T-cell (primary cell): ENCODE data around the gene ADAMTS15. TPM values are rescaled to one million over a fixed set of nuclear protein-coding genes. Genes with fewer than 3 reads are reported as not detected.
A peak's percentile ranks its signal among the peaks of the same experiment; 100 is the strongest.

Experiments used
- ATAC-seq, 4 experiments: fragments of 200-7000 bp in 3 of 4; fragments of 150-1000 bp in 1 of 4; cut with Tn5 transposase; replicated peaks in 1 of 4; 1 replicate in 3 of 4; 2 replicates in 1 of 4; pipeline ENCODE4 v1.10.0; 2021; ENCODE audit warnings: moderate library complexity in 3 of 4, mild to moderate bottlenecking in 2 of 4, moderate number of reproducible peaks in 1 of 4
- CTCF ChIA-PET, 2 donors: fragments of 300-600 bp; sonication (Branson Sonifier 250); formaldehyde crosslinking; loops; one replicate each; lab custom pipeline; 2022; ENCODE audit warnings: antibody characterized with exemption in 2 of 2; lab: Charles Lee
- POLR2A ChIA-PET, 2 donors: fragments of 300-600 bp; sonication (Branson Sonifier 250); formaldehyde crosslinking; loops; one replicate each; lab custom pipeline; 2022; ENCODE audit warnings: antibody characterized with exemption in 2 of 2; lab: Charles Lee
- DNase-seq, 35 experiments: peaks; one replicate each; pipeline versions ENCODE4 v3.0.0 to v3.0.0-alpha.2; 2013 to 2023
- H3K27ac ChIP-seq: one replicate; pipeline ENCODE4 v1.5.1; 2013; ENCODE audit warnings: low read length
- H3K27me3 ChIP-seq, 2 experiments: replicated peaks in 1 of 2; 1 replicate in 1 of 2; 2 replicates in 1 of 2; pipeline versions ENCODE4 v1.6.1 to v1.7.0; 2013; ENCODE audit warnings: low read length in 1 of 2, mixed read lengths in 1 of 2; ENCODE audit not compliant: control insufficient read depth in 2 of 2, insufficient read depth in 2 of 2; ENCODE audit errors: extremely low read depth in 1 of 2
- H3K36me3 ChIP-seq, 2 donors: 1 replicate in 1 of 2; 2 replicates in 1 of 2; pipeline versions ENCODE4 v1.6.1 to v1.7.0; 2013; ENCODE audit warnings: low read length in 1 of 2; ENCODE audit not compliant: control insufficient read depth in 2 of 2, insufficient read depth in 1 of 2; ENCODE audit errors: extremely low read depth in 1 of 2
- H3K4me1 ChIP-seq, 2 experiments: 1 replicate in 1 of 2; 2 replicates in 1 of 2; pipeline versions ENCODE4 v1.6.1 to v1.7.0; 2013; ENCODE audit warnings: low read length in 2 of 2, mixed read lengths in 1 of 2; ENCODE audit not compliant: insufficient read depth in 2 of 2, control insufficient read depth in 1 of 2; ENCODE audit errors: extremely low read depth in 1 of 2
- H3K4me3 ChIP-seq, 2 donors: 1 replicate in 1 of 2; 2 replicates in 1 of 2; pipeline versions ENCODE4 v1.5.1 to v1.7.0; 2013; ENCODE audit warnings: mild to moderate bottlenecking in 2 of 2, low read length in 1 of 2, moderate library complexity in 1 of 2; ENCODE audit not compliant: control insufficient read depth in 1 of 2; ENCODE audit errors: extremely low read depth in 1 of 2
- H3K9me3 ChIP-seq: 2 replicates; pipeline ENCODE4 v1.7.0; 2013
- H3K27ac Mint-ChIP-seq, 2 donors: one replicate each; pipeline ENCODE4 v1.8.0; 2020 to 2021; ENCODE audit warnings: mild to moderate bottlenecking in 2 of 2, mixed read lengths in 2 of 2
- H3K27me3 Mint-ChIP-seq, 2 donors: one replicate each; pipeline ENCODE4 v1.8.0; 2021 to 2022; ENCODE audit warnings: mixed read lengths in 2 of 2
- H3K36me3 Mint-ChIP-seq: one replicate; pipeline ENCODE4 v1.8.0; 2021; ENCODE audit warnings: mixed read lengths
- H3K4me1 Mint-ChIP-seq, 3 donors: one replicate each; pipeline ENCODE4 v1.8.0; 2020 to 2022; ENCODE audit warnings: mixed read lengths in 3 of 3, mild to moderate bottlenecking in 1 of 3
- H3K4me3 Mint-ChIP-seq, 3 donors: one replicate each; pipeline ENCODE4 v1.8.0; 2020 to 2022; ENCODE audit warnings: mild to moderate bottlenecking in 3 of 3, mixed read lengths in 3 of 3, moderate library complexity in 3 of 3
- H3K9me3 Mint-ChIP-seq, 3 donors: one replicate each; pipeline ENCODE4 v1.8.0; 2020 to 2022; ENCODE audit warnings: mixed read lengths in 3 of 3
- WGBS: methylation state at CpG from one replicate; pipeline ENCODE4 v1.1.5; 2013; ENCODE audit warnings: missing lambda C conversion rate; ENCODE audit not compliant: insufficient coverage; 5-methylcytosine and 5-hydroxymethylcytosine counted together
- total RNA-seq, 35 experiments: library from RNA in 6 of 35; stranded (reverse) in 6 of 35; fragments of 120-200 nt in 1 of 35; gene quantifications; one replicate each; pipeline versions ENCODE4 v1.2.1 to v1.2.4 and lab custom pipeline; 2013 to 2026

Gene ADAMTS15
- total RNA-seq, 5 donors from 2014 or later (not counting 1 experiment from before 2014, with no cell fraction given): 0.03 to 0.07 (median 0.06) TPM; not detected in 2

DNA sequence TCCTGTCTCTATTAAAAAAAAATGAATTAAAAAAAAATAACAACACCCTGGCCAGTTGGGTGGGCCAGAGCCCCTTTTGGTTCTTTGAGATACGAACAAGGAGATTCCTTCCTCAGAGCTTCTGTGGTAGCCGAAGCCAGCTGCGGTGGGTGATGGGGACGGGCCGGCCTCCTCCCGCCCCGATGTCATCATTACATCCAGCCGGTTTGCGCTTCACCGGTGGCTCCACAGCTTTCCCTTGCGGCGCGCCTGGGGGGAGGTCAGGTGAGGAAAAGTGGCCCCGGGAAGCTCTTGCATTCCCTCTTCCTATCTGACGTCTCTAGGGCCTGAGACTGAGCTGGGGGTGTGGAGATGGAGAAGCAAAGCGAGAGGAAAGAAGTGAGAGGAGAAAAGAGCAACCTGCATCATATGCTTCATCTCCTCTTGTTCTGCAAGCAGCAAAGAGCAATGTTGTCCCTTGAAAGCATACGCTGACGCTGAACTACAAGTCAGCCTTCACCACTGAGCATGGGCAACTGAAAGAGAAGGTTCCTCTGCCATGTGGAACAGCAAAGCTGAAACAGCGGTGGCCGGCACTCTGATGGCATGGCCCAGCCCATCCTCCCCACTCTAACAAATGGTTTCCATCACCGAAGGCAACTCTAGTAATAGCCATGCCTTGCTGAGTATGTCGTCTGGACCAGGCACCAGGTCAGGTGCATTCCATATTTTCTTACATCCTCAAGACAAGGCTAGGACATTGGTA lies 26.0 kb upstream of the ADAMTS15 start:
- CTCF ChIA-PET: no interaction called here
- Histone ChIP-seq H3K27ac (no peak overlapping the region), H3K36me3 (no peaks in the 10 kb centered on the region), H3K4me1 (peaks cover 0 to 1% of the 10 kb centered on the region in 2 experiments), H3K27me3 (peaks cover 2 to 66% of the 10 kb centered on the region in 2 experiments), H3K4me3 (no peak overlapping the region), H3K9me3 (no peaks in the 10 kb centered on the region)
- no peaks in the 10 kb centered on the region for H3K9me3 Mint-ChIP-seq
- DNase-seq: no peak
- no peak overlapping the region for H3K4me3 Mint-ChIP-seq
- POLR2A ChIA-PET: no interaction called here
- 94% methylated on average over 3 of the region's 22 CpGs for WGBS
- ATAC-seq: no peak
- peaks cover 34 to 59% of the 10 kb centered on the region in 2 donors for H3K27me3 Mint-ChIP-seq
- peaks cover 0 to 5% (median 5%) of the 10 kb centered on the region in 3 donors for H3K4me1 Mint-ChIP-seq
- H3K27ac Mint-ChIP-seq: no peak overlapping the region
- H3K36me3 Mint-ChIP-seq: no peaks in the 10 kb centered on the region

GRCh38 chr11:130423541-130424142 lies 24.8 kb upstream of the ADAMTS15 start:
- no peaks in the 10 kb centered on the region for H3K9me3 Mint-ChIP-seq

GRCh38 chr11:130424613-130425140 lies 23.8 kb upstream of the ADAMTS15 start:
- Histone ChIP-seq H3K9me3 (no peaks in the 10 kb centered on the region), H3K4me3 (no peak overlapping the region), H3K4me1 (peaks cover 0 to 3% of the 10 kb centered on the region in 2 experiments), H3K27me3 (peaks cover 10 to 70% of the 10 kb centered on the region in 2 experiments), H3K36me3 (no peaks in the 10 kb centered on the region), H3K27ac (no peak overlapping the region)
- no peaks in the 10 kb centered on the region for H3K9me3 Mint-ChIP-seq
- POLR2A ChIA-PET: no interaction called here
- DNase-seq (no peak), ATAC-seq (no peak)
- no peak overlapping the region for H3K4me3 Mint-ChIP-seq
- peaks cover 46 to 71% of the 10 kb centered on the region in 2 donors for H3K27me3 Mint-ChIP-seq
- H3K4me1 Mint-ChIP-seq: peaks cover 6 to 15% (median 15%) of the 10 kb centered on the region in 3 donors
- H3K27ac Mint-ChIP-seq: no peak overlapping the region
- CTCF ChIA-PET: interaction anchor here in 1 of 2 donors (0.6 kb wide), 1 partner anchor 237 kb away, joined by 3 read pairs; no protein-coding TSS in a partner anchor
- 92% methylated on average over 13 of the region's 14 CpGs for WGBS
- H3K36me3 Mint-ChIP-seq: no peaks in the 10 kb centered on the region

More at GRCh38 chr11:130423541-130424142, 24.8 kb upstream of the ADAMTS15 start:
- no peaks in the 10 kb centered on the region for H3K36me3 ChIP-seq
- Mint-ChIP-seq H3K27ac (no peak overlapping the region), H3K4me3 (no peak overlapping the region), H3K4me1 (peaks cover 2 to 7% (median 7%) of the 10 kb centered on the region in 3 donors), H3K27me3 (peaks cover 36 to 61% of the 10 kb centered on the region in 2 donors), H3K36me3 (no peaks in the 10 kb centered on the region)
- no peak for DNase-seq
- POLR2A ChIA-PET: no interaction called here
- peaks cover 0 to 3% of the 10 kb centered on the region in 2 experiments for H3K4me1 ChIP-seq
- ATAC-seq: no peak
- CTCF ChIA-PET: no interaction called here
- no peak overlapping the region for H3K27ac ChIP-seq
- no peaks in the 10 kb centered on the region for H3K9me3 ChIP-seq
- WGBS: 81% methylated on average over 15 of the region's 16 CpGs
- H3K27me3 ChIP-seq: peaks cover 2 to 64% of the 10 kb centered on the region in 2 experiments
- H3K4me3 ChIP-seq: no peak overlapping the region

DNA sequence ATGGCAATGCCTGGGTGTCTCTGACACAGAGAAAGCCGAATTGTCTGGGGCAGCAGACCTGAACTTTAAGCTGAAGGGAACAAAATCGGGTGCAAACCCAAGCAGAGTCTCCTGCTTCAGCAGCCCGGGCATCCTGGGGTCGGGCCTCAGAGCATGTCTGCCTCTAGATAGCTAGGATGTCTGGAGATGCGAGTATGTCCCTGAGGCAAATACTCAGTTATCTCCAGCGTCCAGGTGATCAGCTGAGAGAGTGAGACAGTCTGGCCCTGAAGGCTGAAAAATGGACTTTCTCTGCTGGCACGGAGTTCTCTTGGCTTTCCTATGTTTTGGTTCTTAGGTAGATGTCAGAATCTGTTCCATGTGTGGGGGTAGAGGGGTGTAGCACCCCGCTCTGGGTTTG lies 23.3 kb upstream of the ADAMTS15 start:
- Mint-ChIP-seq H3K4me3 (no peak overlapping the region), H3K27ac (no peak overlapping the region), H3K9me3 (no peaks in the 10 kb centered on the region), H3K4me1 (peaks cover 6 to 15% (median 15%) of the 10 kb centered on the region in 3 donors), H3K36me3 (no peaks in the 10 kb centered on the region), H3K27me3 (peaks cover 51 to 74% of the 10 kb centered on the region in 2 donors)
- ChIA-PET CTCF (interaction anchor here (0.5 to 0.6 kb wide), 2 partner anchors 68 to 238 kb away, joined by 3 to 4 read pairs; no protein-coding TSS in a partner anchor), POLR2A (no interaction called here)
- peaks cover 14 to 71% of the 10 kb centered on the region in 2 experiments for H3K27me3 ChIP-seq
- DNase-seq: no peak
- no peak for ATAC-seq
- WGBS: 70% methylated on average over 6 of the region's 8 CpGs
- peaks cover 0 to 3% of the 10 kb centered on the region in 2 experiments for H3K4me1 ChIP-seq
- no peak overlapping the region for H3K4me3 ChIP-seq
- no peaks in the 10 kb centered on the region for H3K36me3 ChIP-seq
- H3K9me3 ChIP-seq: no peaks in the 10 kb centered on the region
- no peak overlapping the region for H3K27ac ChIP-seq

DNA sequence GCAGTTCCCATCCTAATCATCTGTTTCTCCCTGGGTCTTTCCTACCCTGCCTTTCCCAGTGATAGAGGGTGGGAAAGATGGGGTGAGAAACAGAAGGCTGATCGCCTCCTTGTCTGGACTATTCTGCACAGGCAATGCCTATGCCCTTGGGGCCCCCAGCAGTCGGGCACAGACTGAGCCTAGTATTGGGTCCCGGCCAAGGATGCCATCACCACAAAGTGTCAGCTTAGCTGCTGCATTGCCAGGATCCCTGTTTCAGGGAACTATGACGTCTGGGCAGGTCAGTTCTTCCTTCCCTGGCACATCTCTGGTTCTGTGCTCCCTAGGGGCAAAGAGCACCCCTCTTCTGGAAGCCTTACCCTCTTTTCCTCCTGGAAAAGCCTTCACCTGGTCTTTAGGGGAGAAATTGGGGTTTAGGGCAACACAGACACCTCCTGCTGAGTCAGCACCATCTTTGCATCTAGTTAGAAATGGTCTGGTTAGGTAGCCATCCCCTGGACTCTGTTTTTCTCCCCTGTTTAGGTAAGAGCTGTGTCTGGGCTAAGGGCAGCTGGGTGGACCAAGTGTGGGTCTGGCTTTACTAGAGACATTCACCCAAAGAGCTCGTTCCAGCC lies 22.1 kb upstream of the ADAMTS15 start:
- H3K36me3 Mint-ChIP-seq: no peaks in the 10 kb centered on the region
- H3K4me1 ChIP-seq: peaks cover 0 to 3% of the 10 kb centered on the region in 2 experiments
- H3K4me3 ChIP-seq: no peak overlapping the region
- ATAC-seq (no peak), DNase-seq (no peak)
- H3K4me1 Mint-ChIP-seq: peaks cover 6 to 15% (median 15%) of the 10 kb centered on the region in 3 donors
- no peaks in the 10 kb centered on the region for H3K36me3 ChIP-seq
- CTCF ChIA-PET: interaction anchor here in 1 of 2 donors (0.6 kb wide), 1 partner anchor 490 kb away, joined by 3 read pairs; no protein-coding TSS in a partner anchor
- no peaks in the 10 kb centered on the region for H3K9me3 ChIP-seq
- H3K27me3 Mint-ChIP-seq: peaks cover 52 to 77% of the 10 kb centered on the region in 2 donors
- POLR2A ChIA-PET: no interaction called here
- no peak overlapping the region for H3K4me3 Mint-ChIP-seq
- H3K27me3 ChIP-seq: peaks cover 18 to 77% of the 10 kb centered on the region in 2 experiments
- H3K27ac ChIP-seq: no peak overlapping the region
- H3K27ac Mint-ChIP-seq: no peak overlapping the region
- WGBS: 69% methylated on average over 5 of the region's 5 CpGs
- no peaks in the 10 kb centered on the region for H3K9me3 Mint-ChIP-seq

DNA sequence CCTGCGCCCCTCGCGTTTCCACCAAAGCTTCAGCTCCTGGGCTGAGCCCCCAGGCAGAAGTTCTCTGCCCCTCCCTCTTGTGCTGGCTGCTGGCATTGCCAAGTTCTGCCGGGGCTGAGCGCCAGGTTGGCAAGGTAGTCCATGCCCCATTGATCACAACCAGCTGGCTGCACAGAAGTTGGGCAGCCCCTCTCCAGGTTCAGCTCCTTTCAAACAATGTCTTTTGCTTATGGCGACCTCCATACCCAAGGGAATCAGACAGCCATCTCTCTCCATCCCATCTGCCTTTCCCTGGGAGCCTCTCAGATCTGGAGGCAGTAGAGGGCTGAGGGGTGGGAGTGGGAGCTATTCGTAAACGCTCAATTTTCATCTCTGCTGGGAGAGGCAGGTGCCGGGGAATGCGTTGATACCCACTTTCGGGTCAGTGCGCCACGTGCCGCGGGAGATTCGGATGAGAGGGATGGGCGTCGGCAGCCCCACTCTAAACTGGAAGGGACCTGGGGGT lies 21.6 kb upstream of the ADAMTS15 start:
- H3K27me3 ChIP-seq: peaks cover 18 to 77% of the 10 kb centered on the region in 2 experiments
- POLR2A ChIA-PET: no interaction called here
- CTCF ChIA-PET: interaction anchor here in 1 of 2 donors (0.6 kb wide), 1 partner anchor 490 kb away, joined by 3 read pairs; no protein-coding TSS in a partner anchor
- Mint-ChIP-seq H3K9me3 (no peaks in the 10 kb centered on the region), H3K4me3 (peak overlapping the region in 2 of 3 donors; percentile 21 to 49), H3K27me3 (peaks cover 53 to 75% of the 10 kb centered on the region in 2 donors), H3K36me3 (no peaks in the 10 kb centered on the region), H3K27ac (peak overlapping the region in 1 of 2 donors; percentile 49), H3K4me1 (peaks cover 6 to 15% (median 15%) of the 10 kb centered on the region in 3 donors)
- DNase-seq (no peak), ATAC-seq (no peak)
- no peaks in the 10 kb centered on the region for H3K36me3 ChIP-seq
- peaks cover 0 to 3% of the 10 kb centered on the region in 2 experiments for H3K4me1 ChIP-seq
- H3K4me3 ChIP-seq: no peak overlapping the region
- H3K27ac ChIP-seq: no peak overlapping the region
- H3K9me3 ChIP-seq: no peaks in the 10 kb centered on the region
- 47% methylated on average over 12 of the region's 18 CpGs for WGBS
